ENCODE data around the gene TNFRSF11A.

TNFRSF11A gene
- 2.7 to 65.0 (median 4.3) reads per million in 4 experiments for total RNA-seq

DNA sequence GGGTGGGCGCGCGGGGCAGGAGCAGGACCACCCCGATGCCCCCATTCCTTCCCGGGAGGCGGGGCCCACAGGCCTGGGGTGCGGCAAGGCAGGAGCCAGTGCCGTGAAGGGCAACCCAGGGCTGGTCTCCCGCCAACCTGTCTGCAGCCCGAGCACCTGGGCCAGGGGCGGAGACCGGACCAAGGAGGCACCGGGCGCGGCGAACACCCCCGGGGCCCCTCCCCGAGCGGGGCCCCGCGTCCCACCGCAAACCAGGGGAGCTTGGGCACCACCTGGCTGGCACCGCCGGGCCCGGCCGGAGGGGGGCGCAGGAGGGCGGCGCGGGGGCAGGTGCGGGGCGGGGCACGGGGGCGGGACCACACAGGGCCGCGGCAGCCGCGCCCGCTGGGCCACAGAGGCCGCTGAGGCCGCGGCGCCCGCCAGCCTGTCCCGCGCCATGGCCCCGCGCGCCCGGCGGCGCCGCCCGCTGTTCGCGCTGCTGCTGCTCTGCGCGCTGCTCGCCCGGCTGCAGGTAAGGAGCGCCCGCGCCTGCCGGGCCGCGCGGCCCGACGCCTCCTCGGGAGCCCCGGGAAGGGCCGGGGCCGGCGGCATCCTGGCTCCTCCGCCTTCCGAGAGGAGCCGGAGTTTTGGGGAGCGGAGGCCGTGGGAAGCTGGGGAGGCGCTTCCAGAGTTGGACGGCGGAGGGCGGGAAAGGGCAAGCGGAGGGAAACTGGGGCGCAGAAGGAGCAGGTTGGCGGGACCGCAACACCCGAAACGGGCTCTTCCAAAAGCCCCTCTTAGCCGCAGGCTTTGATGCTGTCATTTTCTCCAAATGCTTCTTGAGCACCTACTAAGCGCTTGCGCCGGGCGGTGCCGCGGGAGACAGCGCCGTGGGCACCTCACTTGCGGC, at the start of gene TNFRSF11A:
TSS of gene TNFRSF11A (plus strand) at position 394 of the 889 bp plus-strand sequence. CDS start at position 437, 43 bp downstream.
- peak; percentile 36 for DNase-seq

GRCh38 chr18:62277045-62277444, 48.1 kb upstream of the TNFRSF11A start:
- DNase-seq = no peak

- no peak for DNase-seq
Measured at GRCh38 chr18:62279561-62279960, 45.5 kb upstream of the TNFRSF11A start.

DNA sequence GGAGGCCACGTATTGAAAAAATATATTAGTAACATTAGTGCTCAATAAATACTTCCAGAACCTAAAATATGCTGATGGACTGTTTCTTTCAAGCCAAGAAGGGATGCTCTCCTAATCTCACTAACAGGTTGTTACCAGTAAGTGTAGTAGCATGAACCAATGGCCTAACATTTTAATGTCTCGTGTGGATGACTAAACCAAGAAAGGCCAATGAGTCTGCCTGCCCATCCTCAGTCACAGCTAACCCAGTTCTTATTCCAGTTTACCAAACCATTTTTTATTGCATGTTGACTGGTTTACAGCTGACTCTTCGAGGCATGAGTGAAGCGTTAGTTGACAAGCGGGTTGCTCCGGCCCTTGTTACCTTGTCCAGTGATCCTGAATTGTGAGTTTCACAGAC, 45.1 kb upstream of the TNFRSF11A start:
- no peak for DNase-seq

GRCh38 chr18:62280786-62281185, 44.3 kb upstream of the TNFRSF11A start:
- DNase-seq = no peak

DNA sequence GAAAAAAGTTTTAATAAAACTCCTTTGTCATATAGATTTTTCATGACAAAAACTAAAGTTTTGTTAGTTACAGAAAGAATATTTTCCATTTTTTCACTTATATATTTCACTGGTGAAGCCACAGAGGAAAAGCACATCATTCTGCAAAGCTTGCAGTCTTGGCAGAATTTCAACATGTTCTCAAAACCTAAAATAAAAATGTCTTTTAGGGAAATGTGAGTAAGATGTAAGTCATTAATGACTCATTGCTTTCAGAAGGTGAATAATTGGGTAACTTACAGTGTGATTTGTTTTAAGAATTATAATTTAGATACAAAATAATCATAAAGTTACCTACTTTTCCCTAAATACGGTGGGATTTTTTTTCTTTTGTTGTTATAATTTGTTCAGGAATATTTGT, 43.4 kb upstream of the TNFRSF11A start:
- DNase-seq = no peak

DNA sequence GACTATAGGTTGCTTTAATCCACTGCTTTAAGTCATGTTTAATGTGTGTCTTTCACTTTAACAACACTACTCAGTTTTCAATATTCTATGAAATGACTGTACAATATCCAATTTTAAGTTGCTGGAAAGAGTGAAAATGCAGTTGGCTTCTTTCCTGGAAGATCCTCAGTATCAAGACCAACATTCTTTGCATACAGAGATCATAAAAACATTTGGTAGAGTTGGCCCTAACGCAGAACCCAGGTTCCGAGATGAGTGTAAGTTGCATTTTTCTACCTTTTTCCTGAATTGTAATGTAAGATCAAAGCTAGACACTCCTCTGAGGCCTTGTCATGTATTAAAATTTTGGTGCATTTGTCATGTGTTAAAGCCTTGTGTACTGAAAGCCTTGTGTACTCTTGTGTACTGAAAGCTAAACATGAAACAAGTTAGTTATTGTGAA, 42.9 kb upstream of the TNFRSF11A start:
- no peak for DNase-seq

GRCh38 chr18:62284637-62285036, 40.5 kb upstream of the TNFRSF11A start:
- DNase-seq = no peak

- no peak for DNase-seq
Measured at GRCh38 chr18:62285281-62285680, 39.8 kb upstream of the TNFRSF11A start.

DNA sequence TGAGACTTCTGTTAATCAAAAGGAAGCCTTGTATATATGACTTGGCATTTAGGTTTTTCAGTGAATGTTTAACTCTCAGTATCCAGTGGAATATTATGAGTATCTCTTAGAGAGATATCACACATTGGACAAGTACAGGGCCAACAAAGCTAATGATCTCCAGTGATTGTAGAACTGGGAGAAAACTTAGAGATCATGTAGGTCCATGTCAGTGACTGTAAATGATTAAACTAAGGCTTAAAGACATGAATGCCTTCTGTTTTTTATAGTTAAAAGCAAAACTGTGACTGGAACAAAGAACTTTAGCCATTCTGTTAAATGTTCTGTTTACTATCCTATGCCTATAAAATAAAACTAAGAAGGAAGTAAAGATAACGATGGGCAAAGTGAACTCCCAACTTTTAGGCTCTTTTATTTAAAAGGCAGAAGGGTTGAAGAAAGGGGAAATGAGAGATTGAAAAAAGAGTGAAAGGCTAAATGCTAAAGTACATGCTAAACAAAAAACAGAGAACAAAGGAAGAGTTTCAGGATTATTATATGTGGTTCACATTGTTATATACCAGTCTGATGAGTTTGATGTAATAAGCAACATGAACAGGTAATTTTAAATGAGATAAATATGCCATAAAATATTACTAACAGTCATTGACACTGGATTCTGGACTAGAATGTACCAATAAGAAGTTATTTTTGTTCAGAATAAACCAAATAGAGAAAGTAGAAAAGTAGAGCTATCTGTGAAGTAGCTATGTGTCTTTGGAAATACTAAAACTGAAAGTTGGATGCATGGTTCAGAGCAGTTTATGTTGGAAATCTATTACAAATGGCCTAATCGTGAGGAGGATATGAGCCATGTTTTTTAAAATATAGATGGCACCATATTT, 37.1 kb upstream of the TNFRSF11A start:
- no peak for DNase-seq

- DNase-seq = no peak
Measured at GRCh38 chr18:62288665-62289008, 36.5 kb upstream of the TNFRSF11A start.

- no peak for DNase-seq
Measured at GRCh38 chr18:62289047-62289446, 36.1 kb upstream of the TNFRSF11A start.

DNA sequence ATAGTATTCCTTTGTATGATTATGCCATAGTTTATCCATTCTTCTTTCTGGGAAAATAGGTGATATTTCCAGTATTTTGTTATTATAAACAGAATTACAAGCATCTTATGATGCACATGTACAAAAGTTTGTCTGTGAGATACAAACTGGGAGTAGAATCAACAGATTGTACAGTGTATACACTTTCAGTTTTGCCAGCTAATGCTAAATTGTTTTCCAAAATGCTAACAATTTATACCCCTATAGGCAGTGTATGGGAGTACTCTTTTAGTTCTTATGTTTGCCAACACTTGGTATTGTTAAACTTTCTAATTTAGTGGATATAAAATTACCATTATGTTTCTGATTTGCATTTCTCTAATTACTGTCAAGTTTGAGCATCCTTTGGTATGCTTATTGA, 31.0 kb upstream of the TNFRSF11A start:
- no peak for DNase-seq

DNA sequence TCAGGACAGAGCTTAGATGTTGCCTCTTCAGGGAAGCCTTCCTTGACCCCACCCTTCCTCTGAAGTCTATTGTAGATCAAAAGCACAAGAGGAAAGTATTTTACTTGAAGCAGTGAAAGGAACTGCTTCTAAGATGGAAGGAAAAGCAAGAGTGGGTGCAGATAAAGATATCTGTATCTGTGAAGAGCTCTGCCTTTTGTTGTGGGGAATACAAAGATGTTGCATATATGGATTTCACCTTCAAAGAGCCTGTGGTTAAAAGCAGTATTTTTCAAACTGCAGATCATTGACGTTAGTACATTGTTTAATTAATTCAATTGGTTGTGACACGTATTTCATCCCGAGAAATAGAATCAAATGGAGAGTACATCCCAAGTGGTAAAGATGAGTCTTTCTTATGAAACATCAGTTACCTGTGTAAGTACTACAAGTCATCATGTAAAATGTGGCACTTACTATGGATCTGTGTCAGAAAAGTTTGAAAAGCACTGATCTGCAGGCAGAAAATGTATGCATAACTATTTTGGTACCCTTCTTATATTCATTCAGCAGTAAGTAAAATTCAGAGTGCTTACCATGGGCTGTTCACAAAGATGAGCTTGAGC, 24.6 kb upstream of the TNFRSF11A start:
- no peak for DNase-seq

GRCh38 chr18:62301322-62301721, 23.8 kb upstream of the TNFRSF11A start:
- DNase-seq = no peak

DNA sequence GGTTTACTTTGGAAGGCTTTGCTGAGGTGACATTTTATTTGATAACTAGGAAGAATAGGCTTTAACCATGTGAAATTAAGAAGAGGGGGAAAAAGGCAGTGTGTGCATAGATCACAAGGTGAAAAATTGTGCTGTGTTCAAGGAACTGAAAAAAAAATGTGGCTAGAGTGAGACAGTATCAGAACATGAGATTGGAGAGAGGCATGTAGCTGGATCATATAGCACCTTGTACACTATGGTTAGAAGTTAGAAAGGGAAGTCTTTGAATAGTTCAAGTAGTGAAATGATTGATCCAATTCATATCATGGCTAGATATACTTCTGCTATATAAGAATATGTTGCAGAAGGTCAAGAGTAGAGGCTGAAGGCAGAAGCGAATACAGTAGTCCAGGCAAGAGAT, 12.3 kb upstream of the TNFRSF11A start:
- DNase-seq = no peak

DNA sequence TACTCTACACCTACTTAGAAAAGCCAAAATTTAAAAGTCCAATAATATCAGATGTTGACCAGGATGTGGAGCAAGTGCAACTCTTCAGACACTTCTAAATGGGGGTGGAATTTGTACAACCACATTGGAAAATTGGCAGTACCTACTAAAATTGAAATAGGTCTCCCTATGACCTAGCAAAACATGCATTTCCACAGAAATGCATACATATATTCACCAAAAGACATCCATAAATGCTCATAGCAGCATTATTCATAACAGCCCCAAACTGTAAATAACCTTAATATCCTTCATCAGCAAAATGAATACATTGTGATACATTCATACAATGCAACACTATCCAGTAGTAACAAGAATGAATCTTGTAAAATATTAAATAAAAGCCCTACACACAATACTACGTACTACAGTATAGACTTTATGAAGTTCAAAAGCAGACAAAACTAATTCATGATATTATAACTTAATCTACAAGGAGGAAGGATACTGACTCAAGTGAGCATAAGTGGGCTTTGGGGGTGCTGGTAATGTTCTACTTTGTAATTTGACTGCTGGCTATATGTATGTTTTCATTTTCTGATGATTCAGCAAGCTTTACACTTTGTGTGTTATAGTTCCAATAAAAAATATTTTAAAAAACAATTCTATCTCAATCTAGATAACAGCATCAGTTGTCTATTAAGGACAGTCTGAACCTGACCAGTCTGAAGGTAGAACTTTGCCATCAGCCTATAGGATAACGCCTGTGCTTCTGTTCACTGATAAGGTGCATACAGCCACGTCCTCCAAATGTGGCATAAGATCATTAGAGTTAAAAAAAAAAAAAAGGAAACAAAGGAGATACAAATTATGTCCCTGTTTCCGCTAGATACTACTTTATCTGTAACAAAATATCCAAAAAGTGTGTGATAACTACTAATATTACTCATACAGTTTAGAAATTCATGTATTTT, 6.6 kb upstream of the TNFRSF11A start:
- DNase-seq = no peak

DNA sequence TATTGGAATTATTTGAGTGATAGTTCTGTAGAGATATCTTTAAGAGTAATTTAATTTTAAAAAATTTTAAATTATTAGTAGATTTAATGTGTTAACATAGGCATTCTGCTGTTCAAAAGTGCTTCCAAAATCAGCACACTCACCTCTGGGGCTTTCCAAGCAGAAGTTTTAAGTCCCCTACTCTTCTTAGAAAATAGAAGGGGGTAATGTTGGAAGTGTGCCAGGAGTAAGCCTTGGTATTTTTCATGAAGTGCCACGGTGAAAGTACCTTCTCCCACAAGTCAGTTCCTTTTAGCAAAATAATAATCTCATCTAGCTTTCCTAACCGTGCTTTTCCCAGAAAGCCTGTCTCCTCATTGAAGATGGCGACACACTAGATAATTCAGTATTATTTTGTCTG, 3.9 kb upstream of the TNFRSF11A start:
- DNase-seq = no peak

- DNase-seq = no peak
Measured at GRCh38 chr18:62323483-62324180, 1.5 kb upstream of the TNFRSF11A start.

- DNase-seq = no peak
Measured at GRCh38 chr18:62324181-62324828, 805 bp upstream of the TNFRSF11A start.

All from effector CD8-positive, alpha-beta T cell (primary cell).